Keratinocyte (primary cell): ENCODE data around the gene S100A14. TPM values are rescaled to one million over a fixed set of nuclear protein-coding genes. Genes with fewer than 3 reads are reported as not detected.
"Not testable (repeated sequence)": the region's sequence is repeated elsewhere in the genome, so short reads cannot be mapped to it uniquely, and the experiment has no call there.

Experiments
- DNase-seq: peaks from one replicate; pipeline ENCODE4 v3.0.0-alpha.2; 2011; ENCODE audit warnings: low read depth, missing footprints, low spot score
- FAIRE-seq: peaks from 2 replicates; lab custom pipeline; 2011; peaks lifted over from hg19 to GRCh38; lab: Jason Lieb, UNC
- H2AFZ ChIP-seq: 2 replicates; pipeline ENCODE4 v1.6.0; 2012; ENCODE audit warnings: low read length, control low read depth, inconsistent platforms; ENCODE audit not compliant: control insufficient read depth
- H3K27ac ChIP-seq: 2 replicates; pipeline ENCODE4 v1.5.1; 2011; ENCODE audit warnings: low read length; ENCODE audit not compliant: control insufficient read depth, insufficient read depth
- H3K27me3 ChIP-seq: 3 replicates; pipeline ENCODE4 v1.6.0; 2011; ENCODE audit warnings: low read length; ENCODE audit not compliant: control insufficient read depth, insufficient read depth; ENCODE audit errors: extremely low read depth
- H3K36me3 ChIP-seq, 2 experiments: 2 replicates in 1 of 2; 3 replicates in 1 of 2; pipeline ENCODE4 v1.5.1; 2011; ENCODE audit warnings: low read length in 2 of 2, mild to moderate bottlenecking in 1 of 2; ENCODE audit not compliant: control insufficient read depth in 2 of 2, insufficient read depth in 2 of 2; ENCODE audit errors: extremely low read depth in 1 of 2
- H3K4me1 ChIP-seq: 3 replicates; pipeline ENCODE4 v1.5.1; 2011; ENCODE audit warnings: low read length; ENCODE audit not compliant: control insufficient read depth, insufficient read depth; ENCODE audit errors: extremely low read depth
- H3K4me2 ChIP-seq: 3 replicates; pipeline ENCODE4 v1.6.0; 2011; ENCODE audit warnings: low read depth, low read length; ENCODE audit not compliant: control insufficient read depth, insufficient read depth; ENCODE audit errors: extremely low read depth
- H3K4me3 ChIP-seq, 3 experiments: fragments of 200-600 bp in 1 of 3; sonication (generic) in 1 of 3; 2 replicates in 2 of 3; 3 replicates in 1 of 3; pipeline ENCODE4 v1.5.1; 2011 to 2016; ENCODE audit warnings: low read length in 3 of 3, mild to moderate bottlenecking in 3 of 3, control low read depth in 2 of 3, inconsistent platforms in 1 of 3, low read depth in 1 of 3, mixed read lengths in 1 of 3, mixed run types in 1 of 3, moderate library complexity in 1 of 3; ENCODE audit not compliant: control insufficient read depth in 2 of 3, insufficient read depth in 2 of 3; ENCODE audit errors: extremely low read depth in 1 of 3
- H3K79me2 ChIP-seq: 2 replicates; pipeline ENCODE4 v1.6.0; 2012; ENCODE audit warnings: low read length; ENCODE audit not compliant: control insufficient read depth, insufficient read depth
- H3K9ac ChIP-seq: 3 replicates; pipeline ENCODE4 v1.6.0; 2011; ENCODE audit warnings: low read length; ENCODE audit not compliant: control insufficient read depth, insufficient read depth; ENCODE audit errors: extremely low read depth
- H3K9me1 ChIP-seq: 3 replicates; pipeline ENCODE4 v1.6.0; 2011; ENCODE audit warnings: low read length; ENCODE audit not compliant: control insufficient read depth, insufficient read depth; ENCODE audit errors: extremely low read depth
- H3K9me3 ChIP-seq: 2 replicates; pipeline ENCODE4 v1.5.1; 2012; ENCODE audit warnings: low read depth, low read length; ENCODE audit not compliant: control insufficient read depth
- H4K20me1 ChIP-seq: 3 replicates; pipeline ENCODE4 v1.6.0; 2011; ENCODE audit warnings: low read length; ENCODE audit not compliant: control insufficient read depth, insufficient read depth; ENCODE audit errors: extremely low read depth
- CTCF ChIP-seq, 3 experiments: IDR thresholded peaks in 1 of 3; conservative IDR thresholded peaks in 1 of 3; optimal IDR thresholded peaks in 1 of 3; 2 replicates in 2 of 3; 3 replicates in 1 of 3; pipeline versions ENCODE3 to v1.5.1; 2011; ENCODE audit warnings: low read length in 3 of 3, mild to moderate bottlenecking in 3 of 3, moderate library complexity in 2 of 3, control low read depth in 1 of 3, inconsistent platforms in 1 of 3; ENCODE audit not compliant: insufficient read depth in 2 of 3; ENCODE audit errors: extremely low read depth in 1 of 3
- EZH2 ChIP-seq: IDR thresholded peaks from one replicate; pipeline ENCODE4 v1.6.1; 2012; ENCODE audit warnings: inconsistent platforms, mild to moderate bottlenecking, low read length, moderate library complexity
- dilution Hi-C: fragments of 300-500 bp; cut with MboI; formaldehyde crosslinking; loops from one replicate; pipeline ENCODE4 v1.7.0; 2020; ENCODE audit warnings: low sequenced_read_pairs; ENCODE audit not compliant: extremely low pct_ligation_motif_present
- polyA plus RNA-seq, 5 experiments: library from polyadenylated mRNA; depleted of rRNA in 3 of 5; stranded (reverse) in 3 of 5; stranded (forward) in 1 of 5; unstranded in 1 of 5; fragments of >200 nt; gene quantifications; 1 replicate in 1 of 5; 2 replicates in 3 of 5; 3 replicates in 1 of 5; pipeline versions ENCODE4 v1.2.1 to v1.2.3, GENCODE V29; 2011 to 2012; ENCODE audit warnings: missing spikeins in 2 of 5, low read depth in 1 of 5, low replicate concordance in 1 of 5

Gene S100A14
- polyA plus RNA-seq, 1 donor (not counting 4 experiments of a cell fraction or from before 2014, with no cell fraction given): 1,394 TPM

GRCh38 chr1:153577138-153577537, 39.0 kb downstream of the S100A14 start:
- FAIRE-seq (no peak), DNase-seq (no peak)
- Histone ChIP-seq H3K9ac (no peak overlapping the region), H3K79me2 (no peaks in the 10 kb centered on the region), H3K9me1 (no peaks in the 10 kb centered on the region), H3K4me1 (peaks cover 37% of the 10 kb centered on the region), H3K27ac (no peak overlapping the region), H3K4me2 (peak overlapping the region; percentile 71), H4K20me1 (no peaks in the 10 kb centered on the region), H3K36me3 (no peaks in the 10 kb centered on the region), H3K4me3 (no peak overlapping the region), H2AFZ (no peak overlapping the region), H3K27me3 (no peaks in the 10 kb centered on the region), H3K9me3 (no peaks in the 10 kb centered on the region)
- TF ChIP-seq CTCF (optimal IDR thresholded peaks at IDR 0.05 in 1 of 3, IDR thresholded peaks at IDR 0.05 in 1 of 3, conservative IDR thresholded peaks at IDR 0.05 in 1 of 3; ENCODE audit: extremely low read depth in 1 of 3, insufficient read depth in 2 of 3, low read length in 3 of 3) (no peak), EZH2 (no peak)
- dilution Hi-C loops: no loop called here

DNA sequence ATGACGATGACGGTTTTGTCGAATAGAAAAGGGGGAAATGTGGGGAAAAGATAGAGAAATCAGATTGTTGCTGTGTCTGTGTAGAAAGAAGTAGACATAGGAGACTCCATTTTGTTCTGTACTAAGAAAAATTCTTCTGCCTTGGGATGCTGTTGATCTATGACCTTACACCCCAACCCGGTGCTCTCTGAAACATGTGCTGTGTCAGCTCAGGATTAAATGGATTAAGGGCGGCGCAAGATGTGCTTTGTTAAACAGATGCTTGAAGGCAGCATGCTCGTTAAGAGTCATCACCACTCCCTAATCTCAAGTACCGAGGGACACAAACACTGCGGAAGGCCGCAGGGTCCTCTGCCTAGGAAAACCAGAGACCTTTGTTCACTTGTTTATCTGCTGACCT, 40.6 kb downstream of the S100A14 start:
- H3K79me2 ChIP-seq, FAIRE-seq, H3K36me3 ChIP-seq, DNase-seq, H3K4me3 ChIP-seq, H3K9ac ChIP-seq, H3K27me3 ChIP-seq, H4K20me1 ChIP-seq, H2AFZ ChIP-seq, H3K9me3 ChIP-seq, H3K9me1 ChIP-seq, H3K4me2 ChIP-seq, dilution Hi-C loops, H3K27ac ChIP-seq: not testable (repeated sequence)
- peaks cover 43% of the 10 kb centered on the region for H3K4me1 ChIP-seq

- H3K36me3 ChIP-seq, H3K9me1 ChIP-seq, H3K27me3 ChIP-seq, H4K20me1 ChIP-seq, H3K4me2 ChIP-seq, H3K9me3 ChIP-seq, DNase-seq, FAIRE-seq, H3K79me2 ChIP-seq, dilution Hi-C loops, H3K4me3 ChIP-seq, H3K9ac ChIP-seq, H3K27ac ChIP-seq, H2AFZ ChIP-seq: not testable (repeated sequence)
- H3K4me1 ChIP-seq: peaks cover 43% of the 10 kb centered on the region
Measured at GRCh38 chr1:153575081-153575491, 41.0 kb downstream of the S100A14 start.
